GM12872 (cell line): ENCODE data around the gene ARNT2.

ENCODE experiments used
- CTCF ChIP-seq: IDR thresholded peaks from 3 replicates; pipeline ENCODE4 v1.5.1; 2011; ENCODE audit warnings: low read depth, mild to moderate bottlenecking, low read length, moderate library complexity; ENCODE audit not compliant: insufficient read depth

The ARNT2 gene

GRCh38 chr15:80604583-80605575 lies 200.7 kb downstream of the ARNT2 start:
- no peak for TF ChIP-seq CTCF

- no peak for TF ChIP-seq CTCF
These were observed 201.5 kb downstream of the ARNT2 start for GRCh38 chr15:80605591-80606150.

- TF ChIP-seq CTCF = no peak
These were observed 202.4 kb downstream of the ARNT2 start for GRCh38 chr15:80606511-80607071.

GRCh38 chr15:80607287-80607980 lies 203.3 kb downstream of the ARNT2 start:
- no peak for TF ChIP-seq CTCF

- no peak for TF ChIP-seq CTCF
These were observed 204.5 kb downstream of the ARNT2 start for GRCh38 chr15:80608688-80609087.

GRCh38 chr15:80609091-80609490 lies 204.9 kb downstream of the ARNT2 start:
- no peak for TF ChIP-seq CTCF

GRCh38 chr15:80609512-80609946 lies 205.3 kb downstream of the ARNT2 start:
- no peak for TF ChIP-seq CTCF
